Stimulated activated CD8-positive, alpha-beta memory T cell treated with anti-CD3 and anti-CD28 coated beads, Interleukin-12 subunit alpha, Interleukin-12 subunit beta, amount 100 ng/mL, for 24 hours (primary cell): ENCODE measurements around the gene CNIH4.
A peak's percentile ranks its signal among the peaks of the same experiment; 100 is the strongest.
"Not testable (repeated sequence)": the region's sequence is repeated elsewhere in the genome, so short reads cannot be mapped to it uniquely, and the experiment has no call there.

Source experiments
- DNase-seq: peaks from one replicate; pipeline ENCODE4 v3.0.0-alpha.2; 2020; ENCODE audit errors: extremely low read depth

CNIH4 gene

GRCh38 chr1:224356685-224357625 is at the start of gene CNIH4:
Gene CNIH4 (plus strand): TSS chr1:224356879. CDS start chr1:224356925, 46 bp downstream.
- peak; percentile 71 for DNase-seq

DNA sequence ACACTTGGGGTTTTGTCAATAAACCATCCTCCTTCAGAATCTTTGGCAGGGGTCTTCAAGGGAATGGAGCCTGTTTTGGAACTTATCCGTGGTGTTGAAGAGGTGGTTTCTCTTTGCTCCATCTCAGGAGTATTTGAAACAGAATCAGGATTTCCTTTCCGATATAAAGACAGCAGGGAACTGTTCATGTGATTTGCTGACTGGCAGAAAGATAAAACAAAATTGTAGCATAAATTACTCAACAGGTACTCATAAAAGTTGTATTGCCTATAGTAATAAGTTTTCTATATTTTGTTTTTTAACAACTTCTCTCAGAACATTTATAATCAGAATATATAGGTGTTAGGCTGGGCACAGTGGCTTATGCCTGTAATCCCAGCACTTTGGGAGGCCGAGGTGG is 48.6 kb upstream of the CNIH4 start:
- no peak for DNase-seq

- DNase-seq = not testable (repeated sequence)
These were observed 45.2 kb upstream of the CNIH4 start for GRCh38 chr1:224311503-224311902.

- DNase-seq = no peak
These were observed 44.7 kb upstream of the CNIH4 start for GRCh38 chr1:224312025-224312424.

DNA sequence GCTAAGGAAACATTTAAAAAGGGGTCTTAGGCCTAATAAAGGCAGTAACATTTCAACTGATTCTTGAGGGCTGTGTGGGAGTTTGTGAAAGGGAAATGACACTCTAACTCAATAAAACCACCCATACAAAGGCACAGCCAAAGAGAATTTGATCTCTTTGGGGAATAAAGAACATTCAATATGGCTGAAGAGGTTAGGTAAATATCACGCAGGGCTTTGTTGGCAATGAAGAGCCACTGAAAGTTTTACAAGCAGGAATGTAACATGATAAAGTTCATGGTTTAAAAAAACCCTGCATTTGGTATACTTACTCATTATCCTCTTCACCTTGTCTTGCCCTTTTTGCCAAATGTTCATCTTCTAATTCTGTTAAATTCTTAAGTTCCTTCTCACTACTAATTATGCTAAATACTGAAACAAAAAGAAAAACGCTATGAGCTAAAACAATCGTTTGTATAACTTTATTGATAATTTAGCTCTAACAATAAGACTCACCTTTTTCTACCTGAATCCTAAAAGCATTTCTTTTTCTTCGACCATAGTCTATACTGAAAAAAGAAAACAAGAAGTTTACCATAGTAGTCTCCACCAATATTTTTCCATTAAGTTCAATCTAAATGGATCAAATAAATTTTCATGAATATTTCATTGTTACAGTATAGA is 39.2 kb upstream of the CNIH4 start:
- no peak for DNase-seq

- DNase-seq = no peak
These were observed 35.0 kb upstream of the CNIH4 start for GRCh38 chr1:224321706-224322105.

- DNase-seq = no peak
These were observed 30.7 kb upstream of the CNIH4 start for GRCh38 chr1:224325959-224326358.

- DNase-seq = no peak
These were observed 28.0 kb upstream of the CNIH4 start for GRCh38 chr1:224328644-224329043.

GRCh38 chr1:224329484-224329841 is 27.2 kb upstream of the CNIH4 start:
- DNase-seq = no peak

DNA sequence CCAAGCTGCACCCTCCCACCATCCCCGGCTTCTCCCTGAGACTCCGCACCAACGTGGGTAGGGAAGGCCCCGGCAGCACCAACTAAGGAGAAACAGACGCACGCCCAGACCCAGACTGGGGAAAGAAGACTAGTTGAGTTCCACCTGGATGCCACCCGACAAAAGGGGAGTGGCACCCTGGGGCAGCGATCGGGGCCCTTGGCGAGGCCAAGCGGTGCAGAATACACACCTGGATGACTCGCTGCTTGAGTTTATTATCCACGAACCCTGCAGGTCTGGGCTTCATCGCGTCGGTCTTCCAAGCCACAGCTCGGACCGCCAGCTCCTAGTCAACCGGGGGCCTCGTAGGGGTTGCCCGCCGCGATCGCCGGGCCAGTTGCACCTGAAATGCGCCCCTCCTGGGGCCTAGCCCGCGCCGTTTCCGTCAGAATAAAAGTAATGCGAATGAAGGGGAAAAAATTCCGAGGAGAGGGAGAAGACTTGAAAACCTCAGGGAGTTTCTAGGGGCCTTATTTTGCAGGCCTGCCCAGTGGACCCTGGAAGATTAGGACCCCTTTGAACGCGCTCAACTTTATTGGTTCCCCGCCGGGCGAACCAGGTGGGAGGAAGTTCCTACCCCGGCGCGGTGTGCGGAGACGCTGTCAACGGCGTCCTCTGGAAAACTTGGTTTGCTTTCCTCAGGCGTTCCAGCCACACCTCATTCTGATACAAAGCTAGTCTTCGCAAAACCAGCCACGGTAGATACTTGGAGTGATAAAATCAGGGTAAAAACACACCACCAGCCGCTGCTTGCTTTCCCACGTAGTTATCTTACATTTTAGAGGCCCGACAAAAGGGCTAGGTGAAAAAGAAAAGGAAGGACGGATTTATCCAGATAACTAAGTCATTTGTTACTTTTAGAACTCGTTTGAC is 26.6 kb upstream of the CNIH4 start, which contains the start of gene NVL:
Gene NVL (minus strand): TSS at position 331 of the 912 bp plus-strand sequence. CDS start 45 bp downstream, at position 286.
- DNase-seq = peak; percentile 61

GRCh38 chr1:224331326-224331725 is 25.4 kb upstream of the CNIH4 start:
- no peak for DNase-seq

GRCh38 chr1:224331824-224332223 is 24.9 kb upstream of the CNIH4 start:
- no peak for DNase-seq

DNA sequence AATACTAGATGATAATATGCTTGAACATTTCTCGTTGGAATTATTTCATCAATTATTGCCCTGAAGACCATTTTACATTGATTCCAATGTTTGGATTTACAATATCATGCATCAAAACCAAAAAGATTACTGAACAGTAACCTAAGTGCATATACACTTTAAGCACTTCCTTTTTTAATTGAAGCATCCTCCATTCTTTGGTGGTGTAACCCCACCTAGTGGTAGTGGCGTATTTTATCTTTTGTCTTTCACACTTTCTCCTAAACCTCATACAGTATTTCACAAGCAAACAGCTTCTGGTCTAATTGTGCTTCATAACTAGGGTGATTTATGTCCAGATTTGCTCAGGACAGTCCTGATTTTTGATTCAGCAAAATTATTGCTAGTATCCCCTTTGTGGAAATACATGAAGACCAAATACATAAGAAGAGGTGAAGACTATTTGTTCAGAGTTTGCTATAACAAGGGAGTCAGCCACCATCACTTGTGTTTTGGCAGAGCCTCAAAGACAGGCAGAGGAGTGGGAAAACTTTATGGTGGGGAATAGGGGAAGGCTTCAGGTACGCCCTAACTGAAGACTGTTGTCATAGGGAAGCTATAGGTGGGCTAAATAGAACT is 23.3 kb upstream of the CNIH4 start:
- no peak for DNase-seq

DNA sequence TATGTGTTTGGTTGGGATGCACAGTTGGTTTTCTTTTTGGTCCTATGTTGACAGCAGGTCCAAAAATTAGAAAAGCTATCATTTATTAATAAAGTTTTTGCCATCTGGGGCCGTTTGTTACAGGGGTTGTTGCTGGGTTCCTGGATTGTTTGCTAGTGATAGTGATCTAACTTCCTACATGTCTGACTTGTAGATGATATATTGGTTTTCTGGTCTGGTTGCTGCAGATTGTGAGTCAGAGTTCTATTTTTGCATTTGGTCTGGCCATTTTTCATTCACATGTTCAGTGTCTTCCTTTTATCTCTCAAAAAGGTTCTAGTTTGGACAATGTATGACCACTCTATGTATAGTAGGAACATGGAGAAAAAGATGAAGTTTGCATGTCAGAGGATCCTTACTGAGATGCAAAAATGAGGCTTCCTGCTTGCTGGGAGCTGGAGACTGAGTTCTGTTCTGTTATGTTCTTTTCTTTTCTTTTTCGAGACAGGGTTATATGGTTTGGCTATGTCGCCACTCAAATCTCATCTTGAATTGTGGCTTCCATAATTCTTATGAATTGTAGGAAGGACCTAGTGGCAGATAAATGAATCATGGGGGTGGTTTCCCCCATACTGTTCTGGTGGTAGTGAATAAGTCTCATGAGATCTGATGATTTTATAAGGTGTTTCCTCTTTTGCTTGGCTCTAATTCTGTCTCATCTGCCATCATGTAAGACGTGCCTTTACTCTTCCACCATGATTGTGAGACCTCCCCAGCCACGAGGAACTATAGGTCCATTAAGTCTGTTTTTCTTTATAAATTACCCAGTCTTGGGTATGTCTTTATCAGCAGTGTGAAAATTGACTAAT is 22.5 kb upstream of the CNIH4 start:
- DNase-seq = no peak

DNA sequence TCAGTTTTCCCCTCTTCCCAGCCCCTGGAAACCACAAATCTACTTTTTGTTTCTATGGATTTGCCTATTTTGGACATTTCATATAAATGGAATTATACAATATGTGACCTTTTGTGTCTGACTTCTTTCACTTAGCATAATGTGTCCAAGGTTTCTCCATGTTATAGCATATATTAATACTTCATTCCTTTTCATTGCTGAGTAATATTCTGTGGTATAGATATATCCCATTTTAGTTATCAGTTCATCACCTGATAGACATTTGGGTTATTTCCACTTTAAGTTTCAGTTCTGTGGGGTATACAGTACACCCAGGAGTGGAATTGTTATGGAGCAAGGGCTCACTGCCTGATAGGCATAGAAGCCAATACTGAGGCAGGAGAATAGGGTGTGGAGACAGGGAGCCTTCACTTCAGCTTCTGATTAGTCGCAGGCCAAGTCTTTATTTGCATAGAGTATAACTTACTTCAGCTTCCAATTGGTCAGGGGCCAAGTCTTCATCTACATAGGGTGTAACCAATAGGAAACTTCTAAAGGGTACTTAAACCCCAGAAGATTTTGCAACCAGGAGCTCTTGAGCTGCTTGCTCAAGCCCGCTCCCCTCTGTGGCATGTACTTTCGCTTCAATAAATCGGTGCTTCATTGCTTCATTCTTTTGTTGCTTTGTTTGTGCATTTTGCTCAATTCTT is 18.4 kb upstream of the CNIH4 start:
- DNase-seq = no peak

DNA sequence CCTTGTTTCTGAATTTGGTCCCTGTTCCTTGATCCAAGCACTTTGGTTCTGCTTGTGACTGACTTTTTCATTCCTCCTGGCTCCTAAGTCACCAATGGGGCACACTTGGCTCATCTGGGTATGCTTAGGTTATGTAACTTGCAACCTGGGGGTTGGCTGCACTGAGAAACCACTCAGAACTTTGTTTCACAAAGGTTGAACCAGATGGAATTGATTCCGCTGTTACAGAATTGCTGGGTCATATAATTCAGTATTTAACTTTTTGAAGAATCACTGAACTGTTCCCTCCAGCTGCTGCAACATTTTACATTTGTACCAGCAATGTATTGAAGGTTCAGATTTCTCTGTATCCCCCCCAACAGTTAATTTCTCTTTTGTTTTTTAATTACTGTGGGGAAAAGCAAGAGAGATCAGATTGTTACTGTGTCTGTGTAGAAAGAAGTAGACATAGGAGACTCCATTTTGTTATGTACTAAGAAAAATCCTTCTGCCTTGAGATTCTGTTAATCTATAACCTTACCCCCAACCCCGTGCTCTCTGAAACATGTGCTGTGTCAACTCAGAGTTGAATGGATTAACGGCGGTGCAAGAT is 17.1 kb upstream of the CNIH4 start:
- DNase-seq = no peak

DNA sequence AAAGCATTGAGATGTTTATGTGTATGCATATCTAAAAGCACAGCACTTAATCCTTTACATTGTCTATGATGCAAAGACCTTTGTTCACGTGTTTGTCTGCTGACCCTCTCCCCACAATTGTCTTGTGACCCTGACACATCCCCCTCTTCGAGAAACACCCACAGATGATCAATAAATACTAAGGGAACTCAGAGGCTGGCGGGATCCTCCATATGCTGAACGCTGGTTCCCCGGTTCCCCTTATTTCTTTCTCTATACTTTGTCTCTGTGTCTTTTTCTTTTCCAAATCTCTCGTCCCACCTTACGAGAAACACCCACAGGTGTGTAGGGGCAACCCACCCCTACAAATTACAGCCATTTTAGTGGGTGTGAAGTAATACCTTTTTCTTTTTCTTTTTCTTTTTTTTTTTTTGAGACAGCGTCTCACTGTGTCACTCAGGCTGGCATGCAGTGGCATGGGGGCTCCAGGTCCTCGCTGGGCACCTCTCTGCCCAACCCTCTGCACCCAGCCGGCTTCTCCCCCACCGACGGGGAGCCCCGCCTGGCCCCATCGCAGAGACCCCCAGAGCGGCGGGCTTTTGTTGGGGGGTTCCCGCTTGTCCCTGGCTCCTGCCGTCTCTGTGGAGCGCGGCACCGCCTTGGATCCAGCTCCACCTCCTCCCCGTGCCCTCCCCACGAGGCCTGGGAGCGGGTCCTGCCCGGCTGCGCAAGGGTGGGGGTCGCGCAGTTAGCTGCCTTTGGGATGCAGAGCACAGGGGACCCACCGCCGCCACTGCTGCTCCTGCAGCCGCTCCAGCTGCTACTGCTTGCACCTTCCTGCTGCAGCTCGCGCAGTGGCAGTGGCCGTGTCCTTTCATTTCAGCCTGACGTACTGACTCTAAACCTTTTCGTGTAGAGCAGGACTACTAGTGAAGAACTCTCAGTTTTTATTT is 16.0 kb upstream of the CNIH4 start:
- not testable (repeated sequence) for DNase-seq

DNA sequence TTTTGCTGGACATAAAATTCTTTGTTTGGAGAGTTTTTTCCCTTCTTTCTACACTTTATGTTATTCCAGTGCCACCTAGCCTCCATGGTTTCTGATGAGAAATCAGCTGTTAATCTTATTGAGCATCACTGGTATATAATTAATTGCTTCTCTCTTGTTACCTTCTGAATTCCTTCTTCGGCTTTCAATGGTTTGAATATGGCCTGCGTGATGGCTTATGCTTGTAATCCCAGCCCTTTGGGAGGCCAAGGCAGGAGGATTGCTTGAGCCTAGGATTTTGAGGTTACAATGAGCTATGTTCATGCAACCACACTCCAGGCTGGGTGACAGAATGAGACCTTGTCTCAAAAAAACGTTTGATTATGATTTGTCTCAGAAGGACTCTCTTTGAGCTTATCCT is 13.0 kb upstream of the CNIH4 start:
- DNase-seq = no peak
